Neural progenitor cell (in vitro differentiated cells): Measurements from ENCODE around the gene RRP1. TPM values are rescaled to one million over a fixed set of nuclear protein-coding genes. Genes with fewer than 3 reads are reported as not detected.

Source experiments
- DNase-seq: peaks from one replicate; pipeline ENCODE4 v3.0.0-alpha.2; 2016; ENCODE audit warnings: low spot score
- H2AFZ ChIP-seq: fragments of 200-600 bp; sonication (generic); replicated peaks from 2 replicates; pipeline ENCODE4 v1.6.1; 2016; ENCODE audit warnings: antibody characterized with exemption
- H3F3A ChIP-seq: fragments of 200-600 bp; sonication (generic); 2 replicates; pipeline ENCODE4 v1.6.1; 2016; ENCODE audit warnings: antibody characterized with exemption, low read depth
- H3K27ac ChIP-seq: fragments of 200-600 bp; sonication (generic); 2 replicates; pipeline ENCODE4 v1.5.1; 2016; ENCODE audit warnings: mild to moderate bottlenecking
- H3K27me3 ChIP-seq: fragments of 200-600 bp; sonication (generic); 2 replicates; pipeline ENCODE4 v1.6.1; 2016; ENCODE audit warnings: mild to moderate bottlenecking, moderate library complexity
- H3K36me3 ChIP-seq: fragments of 200-600 bp; sonication (generic); 2 replicates; pipeline ENCODE4 v1.5.1; 2016
- H3K4me1 ChIP-seq: fragments of 200-600 bp; sonication (generic); 2 replicates; pipeline ENCODE4 v1.6.1; 2016; ENCODE audit warnings: mixed run types
- H3K4me2 ChIP-seq: fragments of 200-600 bp; sonication (generic); 2 replicates; pipeline ENCODE4 v1.6.1; 2016
- H3K4me3 ChIP-seq: fragments of 200-600 bp; sonication (generic); 2 replicates; pipeline ENCODE4 v1.5.1; 2016
- H3K79me2 ChIP-seq: fragments of 200-600 bp; sonication (generic); 2 replicates; pipeline ENCODE4 v1.6.1; 2016; ENCODE audit warnings: low read depth
- H3K9ac ChIP-seq: fragments of 200-600 bp; sonication (generic); 2 replicates; pipeline ENCODE4 v1.6.1; 2016
- H3K9me3 ChIP-seq: fragments of 200-600 bp; sonication (generic); 2 replicates; pipeline ENCODE4 v1.5.1; 2016; ENCODE audit warnings: low read depth
- H4K20me1 ChIP-seq: fragments of 200-600 bp; sonication (generic); 2 replicates; pipeline ENCODE4 v1.6.1; 2016; ENCODE audit warnings: low read depth
- H3K27ac Mint-ChIP-seq: 3 replicates; pipeline ENCODE4 v1.8.0; 2021; ENCODE audit warnings: mixed read lengths
- H3K27me3 Mint-ChIP-seq: 2 replicates; pipeline ENCODE4 v1.8.0; 2022; ENCODE audit warnings: low read depth, mild to moderate bottlenecking, inconsistent platforms, moderate library complexity, mixed read lengths; ENCODE audit not compliant: insufficient read depth
- H3K36me3 Mint-ChIP-seq: 3 replicates; pipeline ENCODE4 v1.8.0; 2021; ENCODE audit warnings: mixed read lengths
- H3K4me1 Mint-ChIP-seq: 3 replicates; pipeline ENCODE4 v1.8.0; 2021; ENCODE audit warnings: mixed read lengths
- H3K4me3 Mint-ChIP-seq: 3 replicates; pipeline ENCODE4 v1.8.0; 2021; ENCODE audit warnings: mild to moderate bottlenecking, moderate library complexity, mixed read lengths
- H3K9me3 Mint-ChIP-seq: 3 replicates; pipeline ENCODE4 v1.8.0; 2020; ENCODE audit warnings: mixed read lengths
- EZH2 ChIP-seq: fragments of 200-600 bp; sonication (generic); IDR thresholded peaks from 2 replicates; pipeline ENCODE4 v1.6.1; 2017; ENCODE audit warnings: antibody characterized with exemption, mild to moderate bottlenecking, moderate library complexity
- EZH2phosphoT487 ChIP-seq: fragments of 200-600 bp; sonication (generic); IDR thresholded peaks from 2 replicates; pipeline ENCODE4 v1.6.1; 2017; ENCODE audit warnings: antibody characterized with exemption
- total RNA-seq: library from RNA; depleted of rRNA; stranded (reverse); fragments of >200 nt; gene quantifications from 2 replicates; pipeline ENCODE4 v1.2.3, GENCODE V29; 2015; ENCODE audit warnings: low replicate concordance
- TF ChIP-seq, protein P1 (sequence below): fragments of 200-600 bp; sonication (generic); IDR thresholded peaks from 2 replicates; pipeline ENCODE4 v1.5.1; 2017; ENCODE audit warnings: antibody characterized with exemption, mild to moderate bottlenecking

Gene RRP1
- total RNA-seq, 1 donor from 2014 or later: 18.4 TPM

DNA sequence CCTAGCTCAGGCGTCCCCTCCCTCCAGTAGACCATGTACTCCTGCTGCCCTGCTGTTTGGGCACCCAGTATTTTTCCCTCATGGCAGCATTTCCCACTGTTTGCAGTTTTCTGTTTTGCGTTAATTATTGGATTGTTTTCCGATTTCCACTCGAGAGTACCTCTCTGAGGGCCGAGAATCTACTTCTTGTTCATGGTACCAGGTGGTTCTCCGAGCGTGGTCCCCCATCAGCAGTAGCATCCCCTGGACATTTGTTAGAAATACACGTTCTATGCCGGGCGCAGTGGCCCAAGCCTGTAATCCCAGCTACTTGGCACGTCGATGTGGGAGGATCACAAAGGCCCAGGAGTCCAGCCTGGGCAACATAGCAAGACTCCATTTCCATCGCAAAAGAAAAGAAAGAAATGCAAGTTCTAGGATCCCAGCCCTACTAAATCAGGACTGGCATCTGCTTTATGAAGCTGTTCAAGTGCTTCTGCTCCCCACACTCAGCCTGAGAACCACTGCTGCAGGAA is 690 bp downstream of the RRP1 start:
- Histone ChIP-seq H3K27ac (no peak overlapping the region), H2AFZ (no peak overlapping the region), H3K9ac (peak overlapping the region; percentile 85), H3K4me2 (peak overlapping the region; percentile 100), H3K79me2 (peaks cover 40% of the 10 kb centered on the region), H4K20me1 (peaks cover 16% of the 10 kb centered on the region), H3K27me3 (no peaks in the 10 kb centered on the region), H3K36me3 (no peaks in the 10 kb centered on the region), H3K9me3 (no peaks in the 10 kb centered on the region), H3F3A (no peaks in the 10 kb centered on the region), H3K4me1 (peaks cover 9% of the 10 kb centered on the region), H3K4me3 (peak overlapping the region; percentile 93)
- Mint-ChIP-seq H3K27me3 (peaks cover 9% of the 10 kb centered on the region), H3K4me3 (peak overlapping the region; percentile 98), H3K9me3 (peaks cover 4% of the 10 kb centered on the region), H3K36me3 (peaks cover 14% of the 10 kb centered on the region), H3K4me1 (peaks cover 18% of the 10 kb centered on the region), H3K27ac (peak overlapping the region; percentile 91)
- DNase-seq: no peak
- no peak for TF ChIP-seq EZH2
- TF ChIP-seq, protein P1, sequence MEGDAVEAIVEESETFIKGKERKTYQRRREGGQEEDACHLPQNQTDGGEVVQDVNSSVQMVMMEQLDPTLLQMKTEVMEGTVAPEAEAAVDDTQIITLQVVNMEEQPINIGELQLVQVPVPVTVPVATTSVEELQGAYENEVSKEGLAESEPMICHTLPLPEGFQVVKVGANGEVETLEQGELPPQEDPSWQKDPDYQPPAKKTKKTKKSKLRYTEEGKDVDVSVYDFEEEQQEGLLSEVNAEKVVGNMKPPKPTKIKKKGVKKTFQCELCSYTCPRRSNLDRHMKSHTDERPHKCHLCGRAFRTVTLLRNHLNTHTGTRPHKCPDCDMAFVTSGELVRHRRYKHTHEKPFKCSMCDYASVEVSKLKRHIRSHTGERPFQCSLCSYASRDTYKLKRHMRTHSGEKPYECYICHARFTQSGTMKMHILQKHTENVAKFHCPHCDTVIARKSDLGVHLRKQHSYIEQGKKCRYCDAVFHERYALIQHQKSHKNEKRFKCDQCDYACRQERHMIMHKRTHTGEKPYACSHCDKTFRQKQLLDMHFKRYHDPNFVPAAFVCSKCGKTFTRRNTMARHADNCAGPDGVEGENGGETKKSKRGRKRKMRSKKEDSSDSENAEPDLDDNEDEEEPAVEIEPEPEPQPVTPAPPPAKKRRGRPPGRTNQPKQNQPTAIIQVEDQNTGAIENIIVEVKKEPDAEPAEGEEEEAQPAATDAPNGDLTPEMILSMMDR: no peak
- TF ChIP-seq EZH2phosphoT487: no peak

DNA sequence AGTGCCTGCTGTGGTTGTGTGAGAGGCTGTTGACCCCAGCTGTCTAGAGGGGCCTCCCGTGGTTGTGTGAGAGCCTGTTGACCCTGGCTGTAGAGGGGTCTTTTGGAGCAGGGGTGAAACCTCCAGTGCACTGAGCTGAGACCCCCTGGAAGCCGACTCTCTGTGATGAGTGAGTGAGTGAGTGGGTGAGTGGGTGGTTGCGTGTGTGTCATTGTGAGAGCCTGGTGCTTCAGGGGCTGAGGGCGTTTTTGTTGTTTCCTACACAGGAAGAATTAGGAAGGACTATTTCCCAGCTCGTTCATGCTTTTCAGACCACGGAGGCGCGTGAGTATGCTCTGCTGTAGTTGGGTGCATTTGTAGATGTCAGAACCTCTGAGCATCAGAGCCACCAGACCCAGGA is 3.0 kb downstream of the RRP1 start:
- Histone ChIP-seq H2AFZ (no peak overlapping the region), H4K20me1 (peaks cover 16% of the 10 kb centered on the region), H3K4me1 (peaks cover 9% of the 10 kb centered on the region), H3K9me3 (no peaks in the 10 kb centered on the region), H3K79me2 (peaks cover 40% of the 10 kb centered on the region), H3K4me2 (no peak overlapping the region), H3K4me3 (no peak overlapping the region), H3K36me3 (no peaks in the 10 kb centered on the region), H3K27me3 (no peaks in the 10 kb centered on the region), H3F3A (no peaks in the 10 kb centered on the region), H3K27ac (no peak overlapping the region), H3K9ac (no peak overlapping the region)
- DNase-seq: no peak
- H3K36me3 Mint-ChIP-seq: peaks cover 28% of the 10 kb centered on the region
- TF ChIP-seq, protein P1: no peak
- TF ChIP-seq EZH2phosphoT487: no peak
- TF ChIP-seq EZH2: no peak
- peak overlapping the region; percentile 46 for H3K4me3 Mint-ChIP-seq
- peaks cover 20% of the 10 kb centered on the region for H3K4me1 Mint-ChIP-seq
- peaks cover 5% of the 10 kb centered on the region for H3K27me3 Mint-ChIP-seq
- no peaks in the 10 kb centered on the region for H3K9me3 Mint-ChIP-seq
- H3K27ac Mint-ChIP-seq: no peak overlapping the region

DNA sequence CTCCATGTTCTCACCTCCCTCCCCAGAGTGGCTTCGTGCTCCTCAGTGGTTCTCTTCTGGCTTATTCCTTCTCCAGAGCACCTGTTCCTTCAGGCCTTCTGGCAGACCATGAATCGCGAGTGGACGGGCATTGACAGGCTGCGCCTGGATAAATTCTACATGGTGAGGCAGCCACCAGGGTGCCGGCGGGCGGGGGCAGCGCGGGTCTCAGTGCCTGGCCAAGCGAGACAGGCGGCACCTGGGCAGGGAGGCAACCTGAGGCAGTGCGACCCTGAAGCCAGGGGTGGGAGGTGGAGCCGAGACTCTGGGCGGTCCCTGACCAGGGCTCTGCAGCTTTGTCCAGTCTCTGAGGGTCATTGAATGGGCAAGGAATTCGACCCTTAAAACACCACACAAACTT is 3.9 kb downstream of the RRP1 start:
- Histone ChIP-seq H3K4me1 (peaks cover 9% of the 10 kb centered on the region), H4K20me1 (peaks cover 16% of the 10 kb centered on the region), H2AFZ (no peak overlapping the region), H3K9ac (no peak overlapping the region), H3K9me3 (no peaks in the 10 kb centered on the region), H3F3A (no peaks in the 10 kb centered on the region), H3K4me2 (no peak overlapping the region), H3K36me3 (no peaks in the 10 kb centered on the region), H3K27me3 (no peaks in the 10 kb centered on the region), H3K79me2 (peaks cover 40% of the 10 kb centered on the region), H3K27ac (no peak overlapping the region), H3K4me3 (no peak overlapping the region)
- Mint-ChIP-seq H3K36me3 (peaks cover 31% of the 10 kb centered on the region), H3K27me3 (peaks cover 5% of the 10 kb centered on the region), H3K27ac (no peak overlapping the region), H3K9me3 (no peaks in the 10 kb centered on the region), H3K4me3 (no peak overlapping the region), H3K4me1 (peaks cover 20% of the 10 kb centered on the region)
- DNase-seq: no peak
- TF ChIP-seq EZH2phosphoT487 (no peak), EZH2 (no peak)
- TF ChIP-seq, protein P1: no peak
